H9 (cell line): Measurements from ENCODE around the gene LAMA5. TPM values are rescaled to one million over a fixed set of nuclear protein-coding genes. Genes with fewer than 3 reads are reported as not detected.

Experiments used
- DNase-seq: peaks from one replicate; pipeline ENCODE4 v3.0.0-alpha.2; 2017
- H2AFZ ChIP-seq: one replicate; pipeline ENCODE4 v1.6.1; 2013; ENCODE audit warnings: mild to moderate bottlenecking, low read length, control low read depth, moderate library complexity
- H2AK5ac ChIP-seq: 2 replicates; pipeline ENCODE4 v1.6.1; 2013; ENCODE audit warnings: low read length, control low read depth, mixed read lengths; ENCODE audit not compliant: insufficient read length
- H2BK120ac ChIP-seq: one replicate; pipeline ENCODE4 v1.6.1; 2013; ENCODE audit warnings: low read depth, mild to moderate bottlenecking, low read length, control low read depth, inconsistent platforms; ENCODE audit not compliant: poor library complexity, severe bottlenecking
- H2BK12ac ChIP-seq: 2 replicates; pipeline ENCODE4 v1.6.1; 2013; ENCODE audit warnings: low read length, control low read depth, mixed read lengths, low read depth; ENCODE audit not compliant: insufficient read length
- H2BK15ac ChIP-seq: 2 replicates; pipeline ENCODE4 v1.6.1; 2013; ENCODE audit warnings: low read depth, low read length, control low read depth
- H2BK20ac ChIP-seq: one replicate; pipeline ENCODE4 v1.6.1; 2013; ENCODE audit warnings: low read depth, mild to moderate bottlenecking, low read length, control low read depth, inconsistent platforms; ENCODE audit not compliant: poor library complexity, severe bottlenecking
- H2BK5ac ChIP-seq: 2 replicates; pipeline ENCODE4 v1.6.1; 2013; ENCODE audit warnings: low read length, control low read depth, mixed read lengths; ENCODE audit not compliant: insufficient read length
- H3K14ac ChIP-seq: 2 replicates; pipeline ENCODE4 v1.6.1; 2013; ENCODE audit warnings: low read length, control low read depth; ENCODE audit not compliant: insufficient read depth
- H3K18ac ChIP-seq: 2 replicates; pipeline ENCODE4 v1.6.1; 2013; ENCODE audit warnings: low read depth, mild to moderate bottlenecking, mixed read lengths, low read length, control low read depth; ENCODE audit not compliant: insufficient read length
- H3K23ac ChIP-seq: 2 replicates; pipeline ENCODE4 v1.6.1; 2013; ENCODE audit warnings: low read length, control low read depth, mixed read lengths, low read depth; ENCODE audit not compliant: insufficient read length
- H3K23me2 ChIP-seq: 2 replicates; pipeline ENCODE4 v1.6.1; 2013; ENCODE audit warnings: low read depth, mild to moderate bottlenecking, mixed read lengths, low read length, control low read depth; ENCODE audit not compliant: insufficient read length, poor library complexity, severe bottlenecking
- H3K27ac ChIP-seq: 2 replicates; pipeline ENCODE4 v1.5.1; 2013; ENCODE audit warnings: low read length, control low read depth, mixed read lengths, low read depth; ENCODE audit not compliant: insufficient read length
- H3K27me3 ChIP-seq: 2 replicates; pipeline ENCODE4 v1.6.1; 2013; ENCODE audit warnings: low read length, control low read depth, inconsistent platforms; ENCODE audit not compliant: insufficient read depth
- H3K4ac ChIP-seq: 2 replicates; pipeline ENCODE4 v1.6.1; 2013; ENCODE audit warnings: low read depth, mild to moderate bottlenecking, control low read depth, inconsistent platforms, low read length, moderate library complexity
- H3K4me1 ChIP-seq: 2 replicates; pipeline ENCODE4 v1.6.1; 2013; ENCODE audit warnings: low read length, control low read depth, inconsistent platforms; ENCODE audit not compliant: insufficient read depth
- H3K4me2 ChIP-seq: 2 replicates; pipeline ENCODE4 v1.6.1; 2013; ENCODE audit warnings: low read length, control low read depth, mixed read lengths; ENCODE audit not compliant: insufficient read length, insufficient read depth
- H3K56ac ChIP-seq: 2 replicates; pipeline ENCODE4 v1.6.1; 2013; ENCODE audit warnings: low read depth, mild to moderate bottlenecking, mixed read lengths, low read length, control low read depth; ENCODE audit not compliant: insufficient read length
- H3K79me1 ChIP-seq: 2 replicates; pipeline ENCODE4 v1.6.1; 2013; ENCODE audit warnings: low read depth, mild to moderate bottlenecking, moderate library complexity, low read length, control low read depth, inconsistent platforms; ENCODE audit not compliant: insufficient read depth, poor library complexity, severe bottlenecking
- H3K79me2 ChIP-seq: 2 replicates; pipeline ENCODE4 v1.6.1; 2013; ENCODE audit warnings: low read length, control low read depth, inconsistent platforms; ENCODE audit not compliant: insufficient read depth
- H3K9ac ChIP-seq: 2 replicates; pipeline ENCODE4 v1.6.1; 2013; ENCODE audit warnings: low read length, control low read depth, mixed read lengths; ENCODE audit not compliant: insufficient read length; ENCODE audit errors: extremely low read depth
- H3K9me3 ChIP-seq: one replicate; pipeline ENCODE4 v1.6.1; 2013; ENCODE audit warnings: low read depth, low read length, inconsistent platforms; ENCODE audit not compliant: control insufficient read depth
- H3T11ph ChIP-seq: one replicate; pipeline ENCODE4 v1.6.1; 2013; ENCODE audit warnings: mild to moderate bottlenecking, low read length, control low read depth, inconsistent platforms
- H4K20me1 ChIP-seq: one replicate; pipeline ENCODE4 v1.6.1; 2013; ENCODE audit not compliant: control insufficient read depth, insufficient read length, insufficient read depth
- H4K5ac ChIP-seq: 2 replicates; pipeline ENCODE4 v1.6.1; 2013; ENCODE audit warnings: low read depth, mild to moderate bottlenecking, mixed read lengths, low read length, control low read depth; ENCODE audit not compliant: insufficient read length
- H4K8ac ChIP-seq: replicated peaks from 2 replicates; pipeline ENCODE4 v1.6.1; 2013; ENCODE audit warnings: low read length, control low read depth, mixed read lengths, low read depth; ENCODE audit not compliant: insufficient read length
- H4K91ac ChIP-seq: 2 replicates; pipeline ENCODE4 v1.6.1; 2013; ENCODE audit warnings: low read depth, mild to moderate bottlenecking, moderate library complexity, mixed read lengths, low read length, control low read depth; ENCODE audit not compliant: insufficient read length
- H3K27ac Mint-ChIP-seq, 3 experiments: 2 replicates in 2 of 3; 3 replicates in 1 of 3; pipeline ENCODE4 v1.8.0; 2020 to 2021; ENCODE audit warnings: mixed read lengths in 3 of 3, mild to moderate bottlenecking in 1 of 3, moderate library complexity in 1 of 3
- H3K27me3 Mint-ChIP-seq: 2 replicates; pipeline ENCODE4 v1.8.0; 2021; ENCODE audit warnings: low read depth, mild to moderate bottlenecking, moderate library complexity, mixed read lengths
- H3K36me3 Mint-ChIP-seq, 3 experiments: 2 replicates in 2 of 3; 3 replicates in 1 of 3; pipeline ENCODE4 v1.8.0; 2020 to 2021; ENCODE audit warnings: low read depth in 3 of 3, mixed read lengths in 3 of 3; ENCODE audit not compliant: insufficient read depth in 1 of 3
- H3K4me1 Mint-ChIP-seq, 2 experiments: 2 replicates each; pipeline ENCODE4 v1.8.0; 2020; ENCODE audit warnings: mixed read lengths in 2 of 2
- H3K4me3 Mint-ChIP-seq, 2 experiments: 2 replicates in 1 of 2; 3 replicates in 1 of 2; pipeline ENCODE4 v1.8.0; 2020 to 2021; ENCODE audit warnings: mild to moderate bottlenecking in 2 of 2, mixed read lengths in 2 of 2, moderate library complexity in 1 of 2
- H3K9me3 Mint-ChIP-seq, 2 experiments: 2 replicates in 1 of 2; 3 replicates in 1 of 2; pipeline ENCODE4 v1.8.0; 2020; ENCODE audit warnings: mild to moderate bottlenecking in 2 of 2, mixed read lengths in 2 of 2, moderate library complexity in 1 of 2
- WGBS: extraction: QIAGEN DNeasy Blood & Tissue Kit; methylation state at CpG from one replicate; pipeline ENCODE4 v1.1.7; 2013; ENCODE audit warnings: missing lambda C conversion rate, low lambda C conversion rate, mixed read lengths; ENCODE audit not compliant: insufficient read length; ENCODE audit errors: extremely low coverage; 5-methylcytosine and 5-hydroxymethylcytosine counted together
- total RNA-seq: library from RNA; stranded (reverse); gene quantifications from 2 replicates; pipeline ENCODE4 v1.2.1, GENCODE V29; 2021
- TF ChIP-seq, protein P1 (sequence below): fragments of 200-600 bp; sonication (generic); conservative IDR thresholded peaks from 3 replicates; pipeline ENCODE4 v1.8.0; 2021; ENCODE audit warnings: antibody characterized with exemption, mild to moderate bottlenecking

Gene LAMA5
- total RNA-seq, 1 experiment from 2014 or later, result 200 TPM

DNA sequence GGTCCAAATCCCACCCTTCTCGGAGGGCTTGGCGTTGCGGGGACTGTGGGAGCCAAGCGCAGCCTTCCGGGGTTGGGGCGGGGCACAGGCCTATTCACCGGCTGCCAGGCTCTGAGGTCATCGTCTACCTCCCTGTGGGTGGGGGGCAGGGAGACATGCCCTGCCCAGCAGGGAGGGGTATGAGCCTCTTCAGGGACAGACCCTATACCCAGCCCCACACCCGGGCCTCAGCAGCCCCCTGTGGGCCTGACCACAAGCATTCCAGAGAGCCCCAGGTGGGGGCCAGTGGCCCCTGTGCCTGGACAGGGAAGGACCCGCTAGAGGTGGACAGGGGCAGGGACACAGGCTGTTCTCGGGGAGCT, 11.6 kb downstream of the LAMA5 start:
- WGBS, result no CpG with 5 or more reads among the region's 11 CpGs
- peaks cover 5% of the 10 kb centered on the region for H3K79me1 ChIP-seq
- H2AFZ ChIP-seq, result no peak overlapping the region
- no peak overlapping the region for H2BK12ac ChIP-seq
- H2BK15ac ChIP-seq, result no peak overlapping the region
- no peak overlapping the region for H3K56ac ChIP-seq
- H3K4me3 Mint-ChIP-seq, result no peak overlapping the region
- H3K9me3 Mint-ChIP-seq, result no peaks in the 10 kb centered on the region
- no peaks in the 10 kb centered on the region for H3K27me3 ChIP-seq
- DNase-seq, result no peak
- peaks cover 4% of the 10 kb centered on the region; the same call in 1 of the 2 replicates for H3K79me2 ChIP-seq
- H3K27me3 Mint-ChIP-seq, result no peaks in the 10 kb centered on the region
- no peak overlapping the region for H2AK5ac ChIP-seq
- no peak overlapping the region for H2BK20ac ChIP-seq
- H3K27ac ChIP-seq, result no peak overlapping the region
- no peak overlapping the region for H3K4me2 ChIP-seq
- no peak overlapping the region for H4K8ac ChIP-seq
- TF ChIP-seq, protein P1, sequence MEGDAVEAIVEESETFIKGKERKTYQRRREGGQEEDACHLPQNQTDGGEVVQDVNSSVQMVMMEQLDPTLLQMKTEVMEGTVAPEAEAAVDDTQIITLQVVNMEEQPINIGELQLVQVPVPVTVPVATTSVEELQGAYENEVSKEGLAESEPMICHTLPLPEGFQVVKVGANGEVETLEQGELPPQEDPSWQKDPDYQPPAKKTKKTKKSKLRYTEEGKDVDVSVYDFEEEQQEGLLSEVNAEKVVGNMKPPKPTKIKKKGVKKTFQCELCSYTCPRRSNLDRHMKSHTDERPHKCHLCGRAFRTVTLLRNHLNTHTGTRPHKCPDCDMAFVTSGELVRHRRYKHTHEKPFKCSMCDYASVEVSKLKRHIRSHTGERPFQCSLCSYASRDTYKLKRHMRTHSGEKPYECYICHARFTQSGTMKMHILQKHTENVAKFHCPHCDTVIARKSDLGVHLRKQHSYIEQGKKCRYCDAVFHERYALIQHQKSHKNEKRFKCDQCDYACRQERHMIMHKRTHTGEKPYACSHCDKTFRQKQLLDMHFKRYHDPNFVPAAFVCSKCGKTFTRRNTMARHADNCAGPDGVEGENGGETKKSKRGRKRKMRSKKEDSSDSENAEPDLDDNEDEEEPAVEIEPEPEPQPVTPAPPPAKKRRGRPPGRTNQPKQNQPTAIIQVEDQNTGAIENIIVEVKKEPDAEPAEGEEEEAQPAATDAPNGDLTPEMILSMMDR, result no peak
- H3K4me1 ChIP-seq, result no peaks in the 10 kb centered on the region; the same call in 1 of the 2 replicates
- H2BK5ac ChIP-seq, result no peak overlapping the region
- peaks cover 13 to 30% of the 10 kb centered on the region in 2 experiments for H3K4me1 Mint-ChIP-seq
- H3K23me2 ChIP-seq, result no peaks in the 10 kb centered on the region
- no peaks in the 10 kb centered on the region for H4K20me1 ChIP-seq
- no peak overlapping the region for H3K18ac ChIP-seq
- no peak overlapping the region for H3T11ph ChIP-seq
- H3K14ac ChIP-seq, result no peak overlapping the region
- H3K4ac ChIP-seq, result no peak overlapping the region; the same call in 1 of the 2 replicates
- H4K5ac ChIP-seq, result no peak overlapping the region
- H3K27ac Mint-ChIP-seq, result no peak overlapping the region; a peak in 2 of 7 replicates
- H3K36me3 Mint-ChIP-seq, result peaks cover 0 to 25% (median 17%) of the 10 kb centered on the region in 3 experiments; a peak in 5 of 7 replicates
- H4K91ac ChIP-seq, result no peak overlapping the region
- no peaks in the 10 kb centered on the region for H3K9me3 ChIP-seq
- no peak overlapping the region for H2BK120ac ChIP-seq
- no peak overlapping the region for H3K23ac ChIP-seq
- H3K9ac ChIP-seq, result no peak overlapping the region
